ENCODE results near the gene WNT9B. TPM values are rescaled to one million over a fixed set of nuclear protein-coding genes. Genes with fewer than 3 reads are reported as not detected.

Gene WNT9B
- polyA plus RNA-seq, 1 experiment: not detected

- ChIA-PET CTCF (interaction anchor here (1.4 to 5.5 kb wide), 4 partner anchors 8 to 169 kb away, joined by 7 to 74 read pairs (median 26); no protein-coding TSS in a partner anchor), POLR2A (no interaction called here)
- TF ChIP-seq, protein P1, sequence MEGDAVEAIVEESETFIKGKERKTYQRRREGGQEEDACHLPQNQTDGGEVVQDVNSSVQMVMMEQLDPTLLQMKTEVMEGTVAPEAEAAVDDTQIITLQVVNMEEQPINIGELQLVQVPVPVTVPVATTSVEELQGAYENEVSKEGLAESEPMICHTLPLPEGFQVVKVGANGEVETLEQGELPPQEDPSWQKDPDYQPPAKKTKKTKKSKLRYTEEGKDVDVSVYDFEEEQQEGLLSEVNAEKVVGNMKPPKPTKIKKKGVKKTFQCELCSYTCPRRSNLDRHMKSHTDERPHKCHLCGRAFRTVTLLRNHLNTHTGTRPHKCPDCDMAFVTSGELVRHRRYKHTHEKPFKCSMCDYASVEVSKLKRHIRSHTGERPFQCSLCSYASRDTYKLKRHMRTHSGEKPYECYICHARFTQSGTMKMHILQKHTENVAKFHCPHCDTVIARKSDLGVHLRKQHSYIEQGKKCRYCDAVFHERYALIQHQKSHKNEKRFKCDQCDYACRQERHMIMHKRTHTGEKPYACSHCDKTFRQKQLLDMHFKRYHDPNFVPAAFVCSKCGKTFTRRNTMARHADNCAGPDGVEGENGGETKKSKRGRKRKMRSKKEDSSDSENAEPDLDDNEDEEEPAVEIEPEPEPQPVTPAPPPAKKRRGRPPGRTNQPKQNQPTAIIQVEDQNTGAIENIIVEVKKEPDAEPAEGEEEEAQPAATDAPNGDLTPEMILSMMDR (IDR thresholded peaks at IDR 0.05; ENCODE audit: insufficient read depth, low read depth, low read length): no peak
- H3K36me3 ChIP-seq (ENCODE audit: control insufficient read depth, insufficient read depth, low read length): no peaks in the 10 kb centered on the region
- no peak for DNase-seq (ENCODE audit: low read depth)
- H3K4me3 ChIP-seq (ENCODE audit: low read depth, low read length): no peak overlapping the region
- peaks cover 2% of the 10 kb centered on the region; the same call in 1 of the 2 replicates for H3K27me3 ChIP-seq (ENCODE audit: control insufficient read depth, insufficient read depth, low read length)
These were observed 19.0 kb upstream of the WNT9B start for GRCh38 chr17:46832331-46832821.

DNA sequence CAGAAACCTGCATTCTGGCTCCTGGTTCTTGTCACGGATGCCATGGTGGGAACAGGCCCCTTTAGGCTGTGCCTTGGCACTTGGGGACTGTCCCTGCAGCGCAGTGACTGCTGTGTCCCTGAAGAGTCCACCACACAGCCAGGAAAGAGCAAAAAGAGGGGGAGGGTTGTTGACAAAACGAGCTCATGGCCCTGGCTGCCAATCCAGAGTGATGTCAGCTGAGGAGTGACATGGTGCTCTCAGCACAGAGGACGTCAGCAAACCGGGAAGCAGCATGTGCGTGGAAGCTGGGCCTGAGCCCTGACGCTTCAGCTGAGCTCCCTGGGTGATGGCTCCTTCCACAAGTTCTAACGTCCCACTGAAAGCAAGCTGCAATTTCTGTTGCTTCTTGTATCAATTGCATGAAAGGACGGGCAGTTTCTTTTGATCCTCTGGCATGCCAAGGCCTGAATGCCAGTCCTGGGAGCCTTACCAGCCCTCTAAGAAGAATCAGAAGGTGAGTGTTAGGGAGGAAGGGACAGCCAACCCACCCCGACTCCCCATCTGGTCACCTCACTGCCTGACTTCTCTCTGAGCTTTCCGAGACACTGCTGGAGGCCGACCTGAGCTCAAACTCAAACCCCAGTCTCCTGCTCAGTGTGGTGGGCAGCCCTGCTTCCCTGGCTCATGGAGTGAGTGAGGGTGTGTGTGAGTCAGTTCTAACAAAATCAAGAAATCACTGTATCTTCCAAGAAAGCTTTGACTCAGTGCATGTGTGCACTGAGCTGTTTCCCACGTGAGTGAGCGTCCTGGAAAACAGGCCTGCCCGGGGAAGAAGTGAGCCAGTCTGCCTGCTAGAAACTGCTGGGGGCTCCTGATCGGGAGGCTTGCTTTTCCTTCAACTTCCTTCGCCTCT is 18.2 kb upstream of the WNT9B start:
- ChIA-PET CTCF (interaction anchor here (0.8 to 5.5 kb wide), 6 partner anchors 9 to 168 kb away, joined by 3 to 74 read pairs (median 12); no protein-coding TSS in a partner anchor), POLR2A (interaction anchor here (0.6 kb wide), 1 partner anchor 620 kb away, joined by 3 read pairs; no protein-coding TSS in a partner anchor)
- peak; percentile 19 for DNase-seq (ENCODE audit: low read depth)

DNA sequence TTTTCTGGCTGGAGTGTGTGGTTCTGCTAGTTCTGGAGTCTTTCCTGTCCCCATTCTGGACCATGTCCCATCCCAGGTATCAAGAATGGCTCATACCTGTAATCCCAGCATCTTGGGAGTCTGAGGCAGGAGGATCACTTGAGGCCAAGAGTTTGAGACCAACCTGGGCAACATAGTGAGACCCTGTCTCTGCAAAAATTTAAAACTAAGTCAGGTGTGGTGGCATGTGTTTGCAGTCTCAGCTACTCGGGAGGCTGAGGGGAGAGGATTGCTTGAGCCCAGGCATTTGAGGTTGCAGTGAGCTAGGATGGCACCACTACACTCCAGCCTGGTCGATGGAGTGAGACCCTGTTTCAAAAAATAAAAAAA is 17.6 kb upstream of the WNT9B start:
- POLR2A ChIA-PET: no interaction called here
- Histone ChIP-seq H3K36me3 (ENCODE audit: control insufficient read depth, insufficient read depth, low read length) (no peaks in the 10 kb centered on the region), H3K4me3 (ENCODE audit: low read depth, low read length) (no peak overlapping the region), H3K27me3 (ENCODE audit: control insufficient read depth, insufficient read depth, low read length) (peaks cover 2% of the 10 kb centered on the region; the same call in 1 of the 2 replicates)
- CTCF ChIA-PET: interaction anchor here (0.8 to 5.5 kb wide), 7 partner anchors 8 to 167 kb away, joined by 3 to 74 read pairs (median 7); no protein-coding TSS in a partner anchor
- DNase-seq (ENCODE audit: low read depth): no peak
- TF ChIP-seq, protein P1 (IDR thresholded peaks at IDR 0.05; ENCODE audit: insufficient read depth, low read depth, low read length): no peak

More for the DNA sequence above, 18.2 kb upstream of the WNT9B start:
- Histone ChIP-seq H3K36me3 (ENCODE audit: control insufficient read depth, insufficient read depth, low read length) (no peaks in the 10 kb centered on the region), H3K4me3 (ENCODE audit: low read depth, low read length) (no peak overlapping the region), H3K27me3 (ENCODE audit: control insufficient read depth, insufficient read depth, low read length) (peaks cover 2% of the 10 kb centered on the region; the same call in 1 of the 2 replicates)
- TF ChIP-seq, protein P1 (IDR thresholded peaks at IDR 0.05; ENCODE audit: insufficient read depth, low read depth, low read length): no peak

GRCh38 chr17:46834846-46835245 is 16.5 kb upstream of the WNT9B start:
- Histone ChIP-seq H3K4me3 (ENCODE audit: low read depth, low read length) (no peak overlapping the region), H3K27me3 (ENCODE audit: control insufficient read depth, insufficient read depth, low read length) (no peaks in the 10 kb centered on the region), H3K36me3 (ENCODE audit: control insufficient read depth, insufficient read depth, low read length) (no peaks in the 10 kb centered on the region)
- ChIA-PET POLR2A (no interaction called here), CTCF (interaction anchor here (0.8 to 5.5 kb wide), 20 partner anchors 9 to 168 kb away, joined by 3 to 74 read pairs (median 4); no protein-coding TSS in a partner anchor)
- DNase-seq (ENCODE audit: low read depth): no peak
- TF ChIP-seq, protein P1 (IDR thresholded peaks at IDR 0.05; ENCODE audit: insufficient read depth, low read depth, low read length): no peak

GRCh38 chr17:46836500-46836899 is 14.9 kb upstream of the WNT9B start:
- Histone ChIP-seq H3K27me3 (ENCODE audit: control insufficient read depth, insufficient read depth, low read length) (peaks cover 4% of the 10 kb centered on the region; the same call in 1 of the 2 replicates), H3K36me3 (ENCODE audit: control insufficient read depth, insufficient read depth, low read length) (no peaks in the 10 kb centered on the region), H3K4me3 (ENCODE audit: low read depth, low read length) (no peak overlapping the region)
- CTCF ChIA-PET: interaction anchor here (0.6 to 5.5 kb wide), 18 partner anchors 13 to 679 kb away, joined by 3 to 74 read pairs (median 4); no protein-coding TSS in a partner anchor
- TF ChIP-seq, protein P1 (IDR thresholded peaks at IDR 0.05; ENCODE audit: insufficient read depth, low read depth, low read length): no peak
- POLR2A ChIA-PET: no interaction called here
- no peak for DNase-seq (ENCODE audit: low read depth)
